SIG-M5 (cell line): ENCODE data around the gene GPR119.
A peak's percentile ranks its signal among the peaks of the same experiment; 100 is the strongest.
"Not testable (repeated sequence)": the region's sequence is repeated elsewhere in the genome, so short reads cannot be mapped to it uniquely, and the experiment has no call there.

ENCODE experiments used
- DNase-seq: peaks from one replicate; lab custom pipeline; 2025; lab: John Stamatoyannopoulos, UW

GPR119 gene

DNA sequence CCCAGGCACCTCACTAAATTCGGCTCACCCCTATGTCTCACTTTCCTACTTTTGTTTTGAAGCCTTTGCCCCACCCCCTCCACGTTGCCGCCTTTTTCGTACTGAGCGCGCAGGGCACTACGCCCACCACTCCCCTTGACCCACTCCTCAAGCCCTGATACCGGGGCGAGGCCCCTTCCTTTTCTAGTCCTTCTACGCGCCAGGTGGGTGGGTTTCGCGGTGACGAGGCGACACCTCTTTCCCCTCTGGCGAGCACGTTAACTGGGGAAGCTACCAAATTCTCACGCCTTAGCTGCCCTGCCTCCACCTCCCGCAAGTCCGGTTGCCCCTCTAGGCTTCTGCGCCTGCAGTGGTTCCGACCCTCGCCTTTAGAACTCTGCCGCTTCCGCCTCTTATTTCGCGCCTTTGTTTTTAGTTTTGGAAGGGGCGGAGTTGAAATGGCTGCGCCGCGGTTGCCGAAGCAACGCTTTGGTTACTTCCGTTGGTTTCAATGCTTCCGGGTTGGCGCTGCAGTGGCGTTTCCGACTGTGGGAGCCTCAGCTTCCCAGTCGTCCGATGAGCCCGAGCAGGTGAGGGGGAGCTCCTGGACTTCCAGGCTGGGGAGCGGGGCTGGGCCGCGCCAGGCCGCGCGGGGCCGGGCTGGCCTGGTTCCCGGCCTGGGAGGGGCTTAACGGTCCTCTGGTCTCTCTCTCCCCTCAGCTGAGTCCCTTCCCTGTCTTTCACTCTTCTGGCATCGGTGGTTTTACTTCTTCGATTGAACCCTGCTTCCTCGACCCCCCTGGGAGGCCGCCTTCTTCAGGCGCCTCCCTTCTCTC is 45.9 kb downstream of the GPR119 start, which contains the start of gene SLC25A14:
SLC25A14 (plus strand) TSS at position 512 of the 815 bp plus-strand sequence. CDS start 360 bp downstream, outside the sequence.
- DNase-seq, result peak; percentile 13

DNA sequence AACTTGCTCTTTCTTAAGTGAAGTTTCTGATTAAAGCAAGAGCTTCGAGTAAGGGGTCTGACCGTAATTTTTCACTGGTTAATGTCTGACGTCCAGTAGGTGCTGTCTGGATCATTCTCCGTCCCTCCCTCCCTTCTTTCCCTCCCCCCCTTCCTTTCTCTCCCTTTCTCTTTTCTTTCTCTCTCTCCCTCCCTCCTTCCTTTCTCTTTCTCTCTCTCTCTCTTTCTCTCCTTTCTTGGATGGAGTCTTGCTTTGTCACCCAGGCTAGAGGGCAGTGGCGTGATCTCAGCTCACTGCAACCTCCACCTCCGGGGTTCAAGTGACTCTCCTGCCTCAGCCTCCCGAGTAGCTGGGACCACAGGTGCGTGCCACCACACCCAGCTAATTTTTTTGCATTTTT is 46.6 kb downstream of the GPR119 start:
- not testable (repeated sequence) for DNase-seq

DNA sequence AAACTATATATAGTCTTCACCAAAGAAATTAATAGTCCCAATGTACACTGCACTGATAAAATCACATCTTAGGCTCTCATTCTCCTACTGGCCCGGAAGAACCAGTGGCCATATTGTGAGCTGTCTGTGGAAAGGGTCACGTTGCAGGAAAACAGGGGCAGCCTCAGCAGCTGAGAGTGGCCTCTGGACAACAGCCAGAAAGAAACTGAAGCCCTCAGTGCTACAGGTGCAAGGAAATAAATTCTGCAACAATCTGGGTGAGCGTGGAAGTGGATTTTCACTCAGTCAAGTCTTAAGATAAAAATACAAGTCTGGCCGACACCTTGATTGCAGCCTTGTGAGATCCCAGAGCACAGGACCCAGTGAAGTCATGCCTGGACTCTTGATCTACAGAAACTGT is 48.9 kb downstream of the GPR119 start:
- DNase-seq, result no peak
